NCI-H1436 treated with DMSO at 0.1 percent for 48 hours (cell line): ENCODE measurements around the gene PPP3R1.

ENCODE experiments used
- DNase-seq: peaks from one replicate; lab custom pipeline; 2025; lab: John Stamatoyannopoulos, UW

The PPP3R1 gene

GRCh38 chr2:68151037-68151436 lies 101.3 kb downstream of the PPP3R1 start:
- no peak for DNase-seq

DNA sequence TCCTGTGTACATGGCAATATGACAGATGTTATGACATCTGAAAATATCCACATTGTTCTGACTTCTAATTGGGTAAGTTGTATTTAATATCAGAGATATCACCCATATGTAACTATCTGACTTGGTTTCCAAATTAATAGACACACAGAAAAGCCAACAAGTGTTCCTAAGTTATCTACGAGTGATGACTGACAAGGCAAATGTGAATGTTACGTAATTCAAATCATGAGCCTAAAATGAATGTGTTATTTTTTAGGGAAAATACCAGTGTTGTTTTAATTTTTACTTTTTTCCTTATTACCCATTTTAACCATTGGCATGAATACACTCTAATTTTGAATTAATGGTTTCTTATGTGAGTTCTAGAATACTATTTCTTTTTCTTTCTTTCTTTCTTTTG lies 110.5 kb downstream of the PPP3R1 start:
- DNase-seq, result no peak

DNA sequence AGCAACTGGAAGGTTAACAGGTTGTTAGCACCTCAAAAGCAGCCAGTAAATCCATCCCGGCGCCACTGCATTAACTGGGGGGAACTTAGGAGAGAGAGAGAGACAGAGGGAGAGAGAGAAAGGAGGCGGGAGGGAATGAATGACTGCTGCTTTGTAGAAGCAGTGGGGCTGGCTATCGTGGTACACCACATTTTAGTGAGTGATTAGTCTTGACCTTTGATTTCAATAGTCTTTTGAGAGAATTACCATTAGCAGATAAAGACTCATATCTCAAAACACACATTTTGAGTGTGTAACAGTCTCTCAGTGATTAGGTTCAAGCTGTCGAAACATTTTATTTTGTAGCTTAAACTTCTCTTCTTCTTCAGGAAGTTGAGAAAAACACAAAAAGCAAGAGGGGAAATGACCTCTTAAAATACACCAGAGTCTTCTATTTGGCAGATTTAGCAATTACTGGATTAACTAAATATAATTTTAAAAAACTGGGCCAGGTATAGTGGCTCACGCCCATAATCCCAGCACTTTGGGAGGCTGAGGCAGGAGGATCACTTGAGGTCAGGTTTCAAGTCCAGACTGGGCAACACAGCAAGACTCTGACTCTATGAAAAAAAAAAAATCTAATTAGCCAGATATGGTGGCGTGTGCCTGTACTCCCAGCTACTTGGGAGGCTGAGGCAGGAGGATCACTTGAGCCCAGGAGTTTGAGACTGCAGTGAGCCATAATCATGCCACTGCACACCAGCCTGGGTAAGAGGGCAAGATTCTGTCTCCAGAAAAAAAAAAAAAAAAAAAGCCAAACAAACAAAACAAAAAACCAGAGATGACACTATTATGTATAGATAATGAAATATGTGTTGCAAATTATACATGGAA lies 116.6 kb downstream of the PPP3R1 start:
- DNase-seq, result no peak

DNA sequence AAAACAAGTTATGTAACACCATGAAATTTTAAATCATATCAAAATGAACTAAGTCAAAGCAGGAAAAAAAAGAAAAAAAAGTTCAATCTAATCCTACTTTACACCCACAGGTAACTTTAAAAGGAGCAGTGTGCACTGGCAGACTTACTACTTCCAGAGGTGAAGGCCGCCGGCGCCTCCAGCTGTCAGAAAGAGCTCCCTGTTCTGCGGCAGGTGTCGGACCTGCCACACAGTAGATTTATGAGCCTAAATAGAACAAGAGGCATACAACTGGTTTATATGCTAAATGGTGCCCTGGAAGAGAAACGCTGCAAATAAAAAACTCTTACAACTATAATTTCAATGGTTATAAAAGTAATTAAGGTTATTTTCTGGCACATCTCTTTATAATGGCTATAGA lies 117.8 kb downstream of the PPP3R1 start:
- no peak for DNase-seq

- DNase-seq, result no peak
These were observed 118.2 kb downstream of the PPP3R1 start for GRCh38 chr2:68134120-68134519.
